Tibial nerve (tissue), 4 donors: Measurements from ENCODE around the gene ACR. TPM values are rescaled to one million over a fixed set of nuclear protein-coding genes. Genes with fewer than 3 reads are reported as not detected.

Experiments
- DNase-seq, 2 donors: peaks; one replicate each; pipeline ENCODE4 v3.0.0-alpha.2; 2019; ENCODE audit warnings: low spot score in 2 of 2
- H3K27ac ChIP-seq, 4 donors: fragments of 200-600 bp; sonication (generic) in 3 of 4; one replicate each; pipeline ENCODE4 v1.5.1; 2017 to 2019; ENCODE audit warnings: mild to moderate bottlenecking in 1 of 4
- H3K27me3 ChIP-seq, 2 donors: fragments of 200-600 bp; sonication (generic) in 1 of 2; one replicate each; pipeline versions ENCODE4 v1.5.1 to v1.6.0; 2017 to 2019
- H3K36me3 ChIP-seq, 3 donors: fragments of 200-600 bp; sonication (generic); one replicate each; pipeline ENCODE4 v1.5.1; 2018 to 2019
- H3K4me1 ChIP-seq, 4 donors: fragments of 200-600 bp; sonication (generic) in 3 of 4; one replicate each; pipeline ENCODE4 v1.5.1; 2017 to 2019
- H3K4me3 ChIP-seq, 4 donors: fragments of 200-600 bp; sonication (generic) in 3 of 4; one replicate each; pipeline ENCODE4 v1.5.1; 2017 to 2019; ENCODE audit warnings: mild to moderate bottlenecking in 1 of 4, moderate library complexity in 1 of 4
- H3K9me3 ChIP-seq, 4 donors: fragments of 200-600 bp; sonication (generic) in 3 of 4; one replicate each; pipeline ENCODE4 v1.5.1; 2017 to 2019
- CTCF ChIP-seq, 5 experiments: fragments of 200-600 bp in 3 of 5; fragments of 450-650 bp in 2 of 5; sonication (generic) in 3 of 5; IDR thresholded peaks; one replicate each; pipeline ENCODE4 v1.5.1; 2016 to 2019; ENCODE audit warnings: antibody characterized with exemption in 5 of 5, mild to moderate bottlenecking in 3 of 5, moderate library complexity in 2 of 5
- EP300 ChIP-seq, 2 donors: sonication (generic); formaldehyde crosslinking; IDR thresholded peaks; one replicate each; pipeline ENCODE4 v1.6.1; 2017; ENCODE audit warnings: antibody characterized with exemption in 2 of 2, mild to moderate bottlenecking in 1 of 2
- POLR2A ChIP-seq, 2 donors: fragments of 450-650 bp; IDR thresholded peaks; one replicate each; pipeline ENCODE4 v1.6.1; 2017; ENCODE audit warnings: antibody characterized with exemption in 2 of 2, mild to moderate bottlenecking in 2 of 2, moderate library complexity in 2 of 2
- WGBS, 2 donors: methylation state at CpG; one replicate each; pipeline ENCODE4 v1.1.5; 2018; 5-methylcytosine and 5-hydroxymethylcytosine counted together
- total RNA-seq, 4 donors: library from RNA; depleted of rRNA; stranded (reverse); fragments of >200 nt; gene quantifications; one replicate each; pipeline ENCODE4 v1.1.0, GENCODE V29; 2016

Gene ACR
- total RNA-seq, 4 donors from 2014 or later = 2.2 to 4.8 TPM; not detected in 2

- TF ChIP-seq POLR2A (IDR thresholded peaks at IDR 0.05) (no peak), CTCF (IDR thresholded peaks at IDR 0.05) (no peak), EP300 (IDR thresholded peaks at IDR 0.05) (no peak)
- H3K27me3 ChIP-seq = peaks cover 0 to 19% of the 10 kb centered on the region in 2 donors
- no peak overlapping the region for H3K4me3 ChIP-seq
- H3K4me1 ChIP-seq = peaks cover 0 to 41% (median 4%) of the 10 kb centered on the region in 4 donors
- H3K9me3 ChIP-seq = no peaks in the 10 kb centered on the region
- DNase-seq = no peak
- H3K27ac ChIP-seq = no peak overlapping the region
- 72 to 76% methylated on average over 13 to 20 of the region's 23 CpGs for WGBS, 2 donors
- peaks cover 0 to 59% (median 0%) of the 10 kb centered on the region in 3 donors for H3K36me3 ChIP-seq
These were observed 10.1 kb upstream of the ACR start for GRCh38 chr22:50727678-50728522.

- peaks cover 0 to 53% (median 0%) of the 10 kb centered on the region in 3 donors for H3K36me3 ChIP-seq
- peak in 1 of 2 donors; percentile 2 for DNase-seq
- no peak overlapping the region for H3K27ac ChIP-seq
These were observed 9.5 kb upstream of the ACR start for GRCh38 chr22:50728523-50728931.

GRCh38 chr22:50729391-50730012 lies 8.5 kb upstream of the ACR start:
- TF ChIP-seq EP300 (IDR thresholded peaks at IDR 0.05) = no peak
- no peak for TF ChIP-seq CTCF (IDR thresholded peaks at IDR 0.05)
- no peak for TF ChIP-seq POLR2A (IDR thresholded peaks at IDR 0.05)
- H3K36me3 ChIP-seq = peaks cover 0 to 48% (median 0%) of the 10 kb centered on the region in 3 donors
- peaks cover 0 to 18% of the 10 kb centered on the region in 2 donors for H3K27me3 ChIP-seq
- no peaks in the 10 kb centered on the region for H3K9me3 ChIP-seq
- DNase-seq = peak in 1 of 2 donors; percentile 9
- WGBS, 2 donors = 82 to 87% methylated on average over 20 to 21 of the region's 21 CpGs
- H3K4me3 ChIP-seq = no peak overlapping the region
- peaks cover 0 to 52% (median 4%) of the 10 kb centered on the region in 4 donors for H3K4me1 ChIP-seq
- H3K27ac ChIP-seq = no peak overlapping the region

More at GRCh38 chr22:50728523-50728931, 9.5 kb upstream of the ACR start:
- WGBS, 2 donors = 83 to 89% methylated on average over 2 of the region's 2 CpGs
- peaks cover 0 to 18% of the 10 kb centered on the region in 2 donors for H3K27me3 ChIP-seq
- no peak overlapping the region for H3K4me3 ChIP-seq
- no peaks in the 10 kb centered on the region for H3K9me3 ChIP-seq
- TF ChIP-seq EP300 (IDR thresholded peaks at IDR 0.05) (no peak), CTCF (IDR thresholded peaks at IDR 0.05) (no peak), POLR2A (IDR thresholded peaks at IDR 0.05) (no peak)
- H3K4me1 ChIP-seq = peaks cover 0 to 47% (median 4%) of the 10 kb centered on the region in 4 donors

- Histone ChIP-seq H3K4me1 (peaks cover 0 to 52% (median 4%) of the 10 kb centered on the region in 4 donors), H3K27ac (peak overlapping the region in 1 of 4 donors; percentile 8), H3K4me3 (no peak overlapping the region), H3K9me3 (no peaks in the 10 kb centered on the region), H3K27me3 (peaks cover 0 to 18% of the 10 kb centered on the region in 2 donors), H3K36me3 (peaks cover 0 to 41% (median 0%) of the 10 kb centered on the region in 3 donors)
- TF ChIP-seq EP300 (IDR thresholded peaks at IDR 0.05) = no peak
- no peak for TF ChIP-seq CTCF (IDR thresholded peaks at IDR 0.05)
- WGBS, 2 donors = 49 to 52% methylated on average over 26 to 33 of the region's 54 CpGs
- DNase-seq = peak in 1 of 2 donors; percentile 11
These were observed 7.8 kb upstream of the ACR start for GRCh38 chr22:50730013-50730891.
